H9 (cell line): ENCODE data around the gene STYXL1. TPM values are rescaled to one million over a fixed set of nuclear protein-coding genes. Genes with fewer than 3 reads are reported as not detected.

Source experiments
- DNase-seq: peaks from one replicate; pipeline ENCODE4 v3.0.0-alpha.2; 2017
- H2AFZ ChIP-seq: one replicate; pipeline ENCODE4 v1.6.1; 2013; ENCODE audit warnings: mild to moderate bottlenecking, low read length, control low read depth, moderate library complexity
- H2AK5ac ChIP-seq: 2 replicates; pipeline ENCODE4 v1.6.1; 2013; ENCODE audit warnings: low read length, control low read depth, mixed read lengths; ENCODE audit not compliant: insufficient read length
- H2BK120ac ChIP-seq: one replicate; pipeline ENCODE4 v1.6.1; 2013; ENCODE audit warnings: low read depth, mild to moderate bottlenecking, low read length, control low read depth, inconsistent platforms; ENCODE audit not compliant: poor library complexity, severe bottlenecking
- H2BK12ac ChIP-seq: 2 replicates; pipeline ENCODE4 v1.6.1; 2013; ENCODE audit warnings: low read length, control low read depth, mixed read lengths, low read depth; ENCODE audit not compliant: insufficient read length
- H2BK15ac ChIP-seq: 2 replicates; pipeline ENCODE4 v1.6.1; 2013; ENCODE audit warnings: low read depth, low read length, control low read depth
- H2BK20ac ChIP-seq: one replicate; pipeline ENCODE4 v1.6.1; 2013; ENCODE audit warnings: low read depth, mild to moderate bottlenecking, low read length, control low read depth, inconsistent platforms; ENCODE audit not compliant: poor library complexity, severe bottlenecking
- H2BK5ac ChIP-seq: 2 replicates; pipeline ENCODE4 v1.6.1; 2013; ENCODE audit warnings: low read length, control low read depth, mixed read lengths; ENCODE audit not compliant: insufficient read length
- H3K14ac ChIP-seq: 2 replicates; pipeline ENCODE4 v1.6.1; 2013; ENCODE audit warnings: low read length, control low read depth; ENCODE audit not compliant: insufficient read depth
- H3K18ac ChIP-seq: 2 replicates; pipeline ENCODE4 v1.6.1; 2013; ENCODE audit warnings: low read depth, mild to moderate bottlenecking, mixed read lengths, low read length, control low read depth; ENCODE audit not compliant: insufficient read length
- H3K23ac ChIP-seq: 2 replicates; pipeline ENCODE4 v1.6.1; 2013; ENCODE audit warnings: low read length, control low read depth, mixed read lengths, low read depth; ENCODE audit not compliant: insufficient read length
- H3K23me2 ChIP-seq: 2 replicates; pipeline ENCODE4 v1.6.1; 2013; ENCODE audit warnings: low read depth, mild to moderate bottlenecking, mixed read lengths, low read length, control low read depth; ENCODE audit not compliant: insufficient read length, poor library complexity, severe bottlenecking
- H3K27ac ChIP-seq: 2 replicates; pipeline ENCODE4 v1.5.1; 2013; ENCODE audit warnings: low read length, control low read depth, mixed read lengths, low read depth; ENCODE audit not compliant: insufficient read length
- H3K27me3 ChIP-seq: 2 replicates; pipeline ENCODE4 v1.6.1; 2013; ENCODE audit warnings: low read length, control low read depth, inconsistent platforms; ENCODE audit not compliant: insufficient read depth
- H3K4ac ChIP-seq: 2 replicates; pipeline ENCODE4 v1.6.1; 2013; ENCODE audit warnings: low read depth, mild to moderate bottlenecking, control low read depth, inconsistent platforms, low read length, moderate library complexity
- H3K4me1 ChIP-seq: 2 replicates; pipeline ENCODE4 v1.6.1; 2013; ENCODE audit warnings: low read length, control low read depth, inconsistent platforms; ENCODE audit not compliant: insufficient read depth
- H3K4me2 ChIP-seq: 2 replicates; pipeline ENCODE4 v1.6.1; 2013; ENCODE audit warnings: low read length, control low read depth, mixed read lengths; ENCODE audit not compliant: insufficient read length, insufficient read depth
- H3K56ac ChIP-seq: 2 replicates; pipeline ENCODE4 v1.6.1; 2013; ENCODE audit warnings: low read depth, mild to moderate bottlenecking, mixed read lengths, low read length, control low read depth; ENCODE audit not compliant: insufficient read length
- H3K79me1 ChIP-seq: 2 replicates; pipeline ENCODE4 v1.6.1; 2013; ENCODE audit warnings: low read depth, mild to moderate bottlenecking, moderate library complexity, low read length, control low read depth, inconsistent platforms; ENCODE audit not compliant: insufficient read depth, poor library complexity, severe bottlenecking
- H3K79me2 ChIP-seq: 2 replicates; pipeline ENCODE4 v1.6.1; 2013; ENCODE audit warnings: low read length, control low read depth, inconsistent platforms; ENCODE audit not compliant: insufficient read depth
- H3K9ac ChIP-seq: 2 replicates; pipeline ENCODE4 v1.6.1; 2013; ENCODE audit warnings: low read length, control low read depth, mixed read lengths; ENCODE audit not compliant: insufficient read length; ENCODE audit errors: extremely low read depth
- H3K9me3 ChIP-seq: one replicate; pipeline ENCODE4 v1.6.1; 2013; ENCODE audit warnings: low read depth, low read length, inconsistent platforms; ENCODE audit not compliant: control insufficient read depth
- H3T11ph ChIP-seq: one replicate; pipeline ENCODE4 v1.6.1; 2013; ENCODE audit warnings: mild to moderate bottlenecking, low read length, control low read depth, inconsistent platforms
- H4K20me1 ChIP-seq: one replicate; pipeline ENCODE4 v1.6.1; 2013; ENCODE audit not compliant: control insufficient read depth, insufficient read length, insufficient read depth
- H4K5ac ChIP-seq: 2 replicates; pipeline ENCODE4 v1.6.1; 2013; ENCODE audit warnings: low read depth, mild to moderate bottlenecking, mixed read lengths, low read length, control low read depth; ENCODE audit not compliant: insufficient read length
- H4K8ac ChIP-seq: replicated peaks from 2 replicates; pipeline ENCODE4 v1.6.1; 2013; ENCODE audit warnings: low read length, control low read depth, mixed read lengths, low read depth; ENCODE audit not compliant: insufficient read length
- H4K91ac ChIP-seq: 2 replicates; pipeline ENCODE4 v1.6.1; 2013; ENCODE audit warnings: low read depth, mild to moderate bottlenecking, moderate library complexity, mixed read lengths, low read length, control low read depth; ENCODE audit not compliant: insufficient read length
- H3K27ac Mint-ChIP-seq, 3 experiments: 2 replicates in 2 of 3; 3 replicates in 1 of 3; pipeline ENCODE4 v1.8.0; 2020 to 2021; ENCODE audit warnings: mixed read lengths in 3 of 3, mild to moderate bottlenecking in 1 of 3, moderate library complexity in 1 of 3
- H3K27me3 Mint-ChIP-seq: 2 replicates; pipeline ENCODE4 v1.8.0; 2021; ENCODE audit warnings: low read depth, mild to moderate bottlenecking, moderate library complexity, mixed read lengths
- H3K36me3 Mint-ChIP-seq, 3 experiments: 2 replicates in 2 of 3; 3 replicates in 1 of 3; pipeline ENCODE4 v1.8.0; 2020 to 2021; ENCODE audit warnings: low read depth in 3 of 3, mixed read lengths in 3 of 3; ENCODE audit not compliant: insufficient read depth in 1 of 3
- H3K4me1 Mint-ChIP-seq, 2 experiments: 2 replicates each; pipeline ENCODE4 v1.8.0; 2020; ENCODE audit warnings: mixed read lengths in 2 of 2
- H3K4me3 Mint-ChIP-seq, 2 experiments: 2 replicates in 1 of 2; 3 replicates in 1 of 2; pipeline ENCODE4 v1.8.0; 2020 to 2021; ENCODE audit warnings: mild to moderate bottlenecking in 2 of 2, mixed read lengths in 2 of 2, moderate library complexity in 1 of 2
- H3K9me3 Mint-ChIP-seq, 2 experiments: 2 replicates in 1 of 2; 3 replicates in 1 of 2; pipeline ENCODE4 v1.8.0; 2020; ENCODE audit warnings: mild to moderate bottlenecking in 2 of 2, mixed read lengths in 2 of 2, moderate library complexity in 1 of 2
- CTCF ChIP-seq: fragments of 200-600 bp; sonication (generic); conservative IDR thresholded peaks from 3 replicates; pipeline ENCODE4 v1.8.0; 2021; ENCODE audit warnings: antibody characterized with exemption, mild to moderate bottlenecking
- WGBS: extraction: QIAGEN DNeasy Blood & Tissue Kit; methylation state at CpG from one replicate; pipeline ENCODE4 v1.1.7; 2013; ENCODE audit warnings: missing lambda C conversion rate, low lambda C conversion rate, mixed read lengths; ENCODE audit not compliant: insufficient read length; ENCODE audit errors: extremely low coverage; 5-methylcytosine and 5-hydroxymethylcytosine counted together
- total RNA-seq: library from RNA; stranded (reverse); gene quantifications from 2 replicates; pipeline ENCODE4 v1.2.1, GENCODE V29; 2021

Gene STYXL1
- total RNA-seq, 1 experiment from 2014 or later, result 38.7 TPM

GRCh38 chr7:76064208-76064970, 16.6 kb upstream of the STYXL1 start:
- H3K14ac ChIP-seq, result no peak overlapping the region
- H3K79me1 ChIP-seq, result no peaks in the 10 kb centered on the region
- no peak overlapping the region for H3K4me3 Mint-ChIP-seq
- H2BK5ac ChIP-seq, result no peak overlapping the region
- no peaks in the 10 kb centered on the region for H4K20me1 ChIP-seq
- no peak for DNase-seq
- no peak for TF ChIP-seq CTCF
- H3K9me3 Mint-ChIP-seq, result no peaks in the 10 kb centered on the region
- H3K27me3 ChIP-seq, result no peaks in the 10 kb centered on the region
- whole genome bisulfite sequencing, result no CpG with 5 or more reads among the region's 24 CpGs
- H3K79me2 ChIP-seq, result no peaks in the 10 kb centered on the region
- H4K5ac ChIP-seq, result no peak overlapping the region
- H3K23me2 ChIP-seq, result no peaks in the 10 kb centered on the region
- H3K36me3 Mint-ChIP-seq, result peaks cover 52 to 76% (median 74%) of the 10 kb centered on the region in 3 experiments
- H3K9ac ChIP-seq, result no peak overlapping the region
- H3K4ac ChIP-seq, result no peak overlapping the region
- no peak overlapping the region for H2BK12ac ChIP-seq
- no peak overlapping the region for H3T11ph ChIP-seq
- H3K18ac ChIP-seq, result no peak overlapping the region
- H4K8ac ChIP-seq, result no peak overlapping the region
- no peak overlapping the region for H2BK20ac ChIP-seq
- H3K4me1 ChIP-seq, result no peaks in the 10 kb centered on the region
- H3K27ac ChIP-seq, result no peak overlapping the region
- H2BK120ac ChIP-seq, result no peak overlapping the region
- no peak overlapping the region for H2AFZ ChIP-seq
- no peak overlapping the region for H3K27ac Mint-ChIP-seq
- H4K91ac ChIP-seq, result no peak overlapping the region
- H3K4me1 Mint-ChIP-seq, result peaks cover 3 to 4% of the 10 kb centered on the region in 2 experiments; a peak in 2 of 4 replicates
- H3K9me3 ChIP-seq, result no peaks in the 10 kb centered on the region
- H2AK5ac ChIP-seq, result no peak overlapping the region
- H3K23ac ChIP-seq, result no peak overlapping the region
- no peak overlapping the region for H3K56ac ChIP-seq
- no peak overlapping the region for H3K4me2 ChIP-seq
- H2BK15ac ChIP-seq, result no peak overlapping the region
- H3K27me3 Mint-ChIP-seq, result no peaks in the 10 kb centered on the region
